ENCODE results near the gene NUMBL. TPM values are rescaled to one million over a fixed set of nuclear protein-coding genes. Genes with fewer than 3 reads are reported as not detected.

Gene NUMBL
- total RNA-seq, 4 donors from 2014 or later, result 20.5 to 38.2 (median 29.3) TPM

- no peak for DNase-seq (ENCODE audit: low spot score in 2 of 2)
- H3K27ac ChIP-seq, result no peak overlapping the region
- H3K4me1 ChIP-seq, result peaks cover 8% of the 10 kb centered on the region
- TF ChIP-seq, protein P1, sequence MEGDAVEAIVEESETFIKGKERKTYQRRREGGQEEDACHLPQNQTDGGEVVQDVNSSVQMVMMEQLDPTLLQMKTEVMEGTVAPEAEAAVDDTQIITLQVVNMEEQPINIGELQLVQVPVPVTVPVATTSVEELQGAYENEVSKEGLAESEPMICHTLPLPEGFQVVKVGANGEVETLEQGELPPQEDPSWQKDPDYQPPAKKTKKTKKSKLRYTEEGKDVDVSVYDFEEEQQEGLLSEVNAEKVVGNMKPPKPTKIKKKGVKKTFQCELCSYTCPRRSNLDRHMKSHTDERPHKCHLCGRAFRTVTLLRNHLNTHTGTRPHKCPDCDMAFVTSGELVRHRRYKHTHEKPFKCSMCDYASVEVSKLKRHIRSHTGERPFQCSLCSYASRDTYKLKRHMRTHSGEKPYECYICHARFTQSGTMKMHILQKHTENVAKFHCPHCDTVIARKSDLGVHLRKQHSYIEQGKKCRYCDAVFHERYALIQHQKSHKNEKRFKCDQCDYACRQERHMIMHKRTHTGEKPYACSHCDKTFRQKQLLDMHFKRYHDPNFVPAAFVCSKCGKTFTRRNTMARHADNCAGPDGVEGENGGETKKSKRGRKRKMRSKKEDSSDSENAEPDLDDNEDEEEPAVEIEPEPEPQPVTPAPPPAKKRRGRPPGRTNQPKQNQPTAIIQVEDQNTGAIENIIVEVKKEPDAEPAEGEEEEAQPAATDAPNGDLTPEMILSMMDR (IDR thresholded peaks at IDR 0.05), result no peak
- TF ChIP-seq POLR2AphosphoS5 (IDR thresholded peaks at IDR 0.05) (no peak), POLR2A (IDR thresholded peaks at IDR 0.05) (no peak), EP300 (IDR thresholded peaks at IDR 0.05) (no peak)
- peaks cover 22% of the 10 kb centered on the region for H3K36me3 ChIP-seq
- no peak overlapping the region for H3K4me3 ChIP-seq
- H3K27me3 ChIP-seq, result no peaks in the 10 kb centered on the region
- 81% methylated on average over 3 of the region's 3 CpGs for WGBS
- no peaks in the 10 kb centered on the region for H3K9me3 ChIP-seq
Observed at GRCh38 chr19:40632311-40633036, 58.0 kb downstream of the NUMBL start.

DNA sequence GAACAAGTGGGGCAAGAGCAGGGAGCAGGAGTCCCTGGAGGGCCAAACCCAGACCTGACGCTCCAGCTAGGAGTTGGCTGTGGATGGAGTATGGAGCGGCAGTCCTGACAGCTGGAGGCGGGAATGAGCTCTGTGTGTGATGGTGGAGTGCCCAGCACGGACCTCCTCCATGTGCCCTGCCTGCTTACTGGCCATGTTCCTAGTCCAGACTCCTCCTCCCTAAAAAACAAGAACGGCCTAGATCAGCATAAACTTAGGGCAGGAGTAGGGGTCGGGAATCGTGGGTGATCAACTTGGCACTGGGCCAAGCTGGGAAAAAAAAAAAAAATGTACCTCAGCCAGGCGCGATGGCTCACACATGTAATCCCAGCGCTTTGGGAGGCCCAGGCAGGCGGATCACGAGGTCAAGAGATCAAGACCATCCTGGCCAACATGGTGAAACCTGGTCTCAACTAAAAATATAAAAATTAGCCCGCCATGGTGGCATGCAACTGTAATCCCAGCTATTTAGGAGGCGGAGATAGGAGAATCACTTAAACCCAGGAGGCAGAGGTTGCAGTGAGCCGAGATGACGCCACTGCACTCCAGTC is 59.8 kb downstream of the NUMBL start:
- H3K36me3 ChIP-seq, result peaks cover 39% of the 10 kb centered on the region
- H3K27ac ChIP-seq, result no peak overlapping the region
- no peak overlapping the region for H3K4me3 ChIP-seq
- H3K4me1 ChIP-seq, result peaks cover 8% of the 10 kb centered on the region
- WGBS, result 59% methylated on average over 16 of the region's 16 CpGs
- no peaks in the 10 kb centered on the region for H3K9me3 ChIP-seq
- TF ChIP-seq POLR2A (IDR thresholded peaks at IDR 0.05) (no peak), POLR2AphosphoS5 (IDR thresholded peaks at IDR 0.05) (no peak), EP300 (IDR thresholded peaks at IDR 0.05) (no peak)
- TF ChIP-seq, protein P1 (IDR thresholded peaks at IDR 0.05), result no peak
- H3K27me3 ChIP-seq, result no peaks in the 10 kb centered on the region
- DNase-seq (ENCODE audit: low spot score in 2 of 2), result no peak

- Histone ChIP-seq H3K9me3 (no peaks in the 10 kb centered on the region), H3K36me3 (peaks cover 44% of the 10 kb centered on the region), H3K4me1 (peaks cover 7% of the 10 kb centered on the region), H3K27ac (no peak overlapping the region), H3K27me3 (no peaks in the 10 kb centered on the region), H3K4me3 (no peak overlapping the region)
- 97% methylated on average over 41 of the region's 42 CpGs for WGBS
- TF ChIP-seq POLR2A (IDR thresholded peaks at IDR 0.05) (no peak), EP300 (IDR thresholded peaks at IDR 0.05) (no peak), POLR2AphosphoS5 (IDR thresholded peaks at IDR 0.05) (no peak)
- TF ChIP-seq, protein P1 (IDR thresholded peaks at IDR 0.05), result no peak
- DNase-seq (ENCODE audit: low spot score in 2 of 2), result no peak
Observed at GRCh38 chr19:40629346-40629745, 61.1 kb downstream of the NUMBL start.

- no peaks in the 10 kb centered on the region for H3K27me3 ChIP-seq
- H3K4me1 ChIP-seq, result no peaks in the 10 kb centered on the region
- WGBS, result 90% methylated on average over 39 of the region's 39 CpGs
- no peaks in the 10 kb centered on the region for H3K9me3 ChIP-seq
- no peak overlapping the region for H3K4me3 ChIP-seq
- H3K27ac ChIP-seq, result no peak overlapping the region
- no peak for DNase-seq (ENCODE audit: low spot score in 2 of 2)
- TF ChIP-seq, protein P1 (IDR thresholded peaks at IDR 0.05), result no peak
- H3K36me3 ChIP-seq, result peaks cover 53% of the 10 kb centered on the region
Observed at GRCh38 chr19:40627486-40628279, 62.8 kb downstream of the NUMBL start.

- Histone ChIP-seq H3K4me1 (no peaks in the 10 kb centered on the region), H3K9me3 (no peaks in the 10 kb centered on the region), H3K27me3 (no peaks in the 10 kb centered on the region), H3K27ac (no peak overlapping the region), H3K4me3 (no peak overlapping the region), H3K36me3 (peaks cover 61% of the 10 kb centered on the region)
- TF ChIP-seq, protein P1 (IDR thresholded peaks at IDR 0.05), result no peak
- TF ChIP-seq POLR2A (IDR thresholded peaks at IDR 0.05) (no peak), POLR2AphosphoS5 (IDR thresholded peaks at IDR 0.05) (no peak), EP300 (IDR thresholded peaks at IDR 0.05) (no peak)
- DNase-seq (ENCODE audit: low spot score in 2 of 2), result no peak
- WGBS, result 94% methylated on average over 19 of the region's 24 CpGs
Observed at GRCh38 chr19:40626918-40627317, 63.5 kb downstream of the NUMBL start.

Data from suprapubic skin (tissue), 4 donors.